ENCODE results near the gene MAPK12. TPM values are rescaled to one million over a fixed set of nuclear protein-coding genes. Genes with fewer than 3 reads are reported as not detected.

Gene MAPK12
- polyA plus RNA-seq (2012; ENCODE audit: insufficient read depth, insufficient read length, low read depth), result 189 TPM

GRCh38 chr22:50261615-50262459 lies at the start of gene MAPK12:
Gene MAPK12 (minus strand): TSS chr22:50261683. CDS start chr22:50261509, 174 bp downstream.
- Histone ChIP-seq H3K9me3 (no peaks in the 10 kb centered on the region), H3K36me3 (peaks cover 16% of the 10 kb centered on the region), H3K4me1 (peaks cover 10% of the 10 kb centered on the region), H3K4me3 (ENCODE audit: low read depth, low read length) (peak within 1 kb of the TSS; percentile 80), H3K27me3 (no peaks in the 10 kb centered on the region)
- no peak for TF ChIP-seq CTCF (IDR thresholded peaks at IDR 0.05; ENCODE audit: low read depth, low read length)
- peak; percentile 68 for DNase-seq

- H3K4me1 ChIP-seq, result peaks cover 28% of the 10 kb centered on the region
- no peaks in the 10 kb centered on the region for H3K27me3 ChIP-seq
- H3K9me3 ChIP-seq, result no peaks in the 10 kb centered on the region
- H3K36me3 ChIP-seq, result no peaks in the 10 kb centered on the region; the same call in 1 of the 2 replicates
- no peak for DNase-seq
- H3K4me3 ChIP-seq (ENCODE audit: low read depth, low read length), result no peak overlapping the region
- no peak for TF ChIP-seq CTCF (IDR thresholded peaks at IDR 0.05; ENCODE audit: low read depth, low read length)
Measured at GRCh38 chr22:50310949-50311444, 49.5 kb upstream of the MAPK12 start.

- Histone ChIP-seq H3K9me3 (no peaks in the 10 kb centered on the region), H3K27me3 (no peaks in the 10 kb centered on the region), H3K36me3 (no peaks in the 10 kb centered on the region; the same call in 1 of the 2 replicates), H3K4me1 (peaks cover 30% of the 10 kb centered on the region), H3K4me3 (ENCODE audit: low read depth, low read length) (no peak overlapping the region)
- no peak for DNase-seq
- no peak for TF ChIP-seq CTCF (IDR thresholded peaks at IDR 0.05; ENCODE audit: low read depth, low read length)
Measured at GRCh38 chr22:50310031-50310722, 48.7 kb upstream of the MAPK12 start.

- H3K36me3 ChIP-seq, result no peaks in the 10 kb centered on the region; the same call in 1 of the 2 replicates
- H3K4me3 ChIP-seq (ENCODE audit: low read depth, low read length), result no peak overlapping the region
- DNase-seq, result peak; percentile 86
- TF ChIP-seq CTCF (IDR thresholded peaks at IDR 0.05; ENCODE audit: low read depth, low read length), result no peak
- no peaks in the 10 kb centered on the region for H3K27me3 ChIP-seq
- no peaks in the 10 kb centered on the region for H3K9me3 ChIP-seq
- peaks cover 32% of the 10 kb centered on the region for H3K4me1 ChIP-seq
Measured at GRCh38 chr22:50309601-50309991, 48.1 kb upstream of the MAPK12 start.

- Histone ChIP-seq H3K36me3 (no peaks in the 10 kb centered on the region; the same call in 1 of the 2 replicates), H3K27me3 (no peaks in the 10 kb centered on the region), H3K9me3 (no peaks in the 10 kb centered on the region), H3K4me1 (peaks cover 34% of the 10 kb centered on the region), H3K4me3 (ENCODE audit: low read depth, low read length) (no peak overlapping the region)
- no peak for DNase-seq
- no peak for TF ChIP-seq CTCF (IDR thresholded peaks at IDR 0.05; ENCODE audit: low read depth, low read length)
Measured at GRCh38 chr22:50308986-50309600, 47.6 kb upstream of the MAPK12 start.
